Colon (tissue), 2 donors: Measurements from ENCODE around the gene PRRX2.
"Not testable (repeated sequence)": the region's sequence is repeated elsewhere in the genome, so short reads cannot be mapped to it uniquely, and the experiment has no call there.

ENCODE experiments used
- FAIRE-seq: peaks from 2 replicates; lab custom pipeline; 2012; peaks lifted over from hg19 to GRCh38; lab: Jason Lieb, UNC
- donor health status: control.
- donor health status: control.

PRRX2 gene

DNA sequence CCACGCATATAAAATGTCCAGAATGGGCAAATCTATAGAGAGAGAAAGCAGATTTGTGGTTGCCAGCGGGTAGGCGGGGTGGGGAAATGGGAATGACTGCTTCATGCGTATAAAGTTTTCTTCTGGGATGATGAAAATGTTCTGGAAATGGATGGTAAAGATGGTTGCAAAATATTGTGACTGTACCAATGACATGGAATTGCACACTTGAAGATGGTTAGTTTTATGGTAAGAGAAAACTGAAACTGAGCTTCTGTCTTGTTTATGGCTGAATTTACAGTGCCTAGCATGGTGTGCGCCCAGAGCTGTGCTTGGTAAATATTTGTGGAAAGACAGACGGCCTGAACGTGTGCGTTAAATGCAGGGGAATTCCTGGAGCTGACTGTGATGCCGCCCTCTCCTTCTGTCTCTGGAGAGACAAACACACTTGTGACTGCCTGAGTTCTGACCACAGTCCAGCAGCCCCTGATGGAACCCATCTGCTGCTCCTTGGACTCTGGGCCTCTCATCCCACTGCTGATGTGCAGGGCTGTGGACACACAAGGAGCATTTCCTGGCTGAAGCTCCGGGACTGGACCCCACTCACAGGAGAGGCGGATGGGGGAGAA, 96.0 kb downstream of the PRRX2 start:
- FAIRE-seq: no peak

DNA sequence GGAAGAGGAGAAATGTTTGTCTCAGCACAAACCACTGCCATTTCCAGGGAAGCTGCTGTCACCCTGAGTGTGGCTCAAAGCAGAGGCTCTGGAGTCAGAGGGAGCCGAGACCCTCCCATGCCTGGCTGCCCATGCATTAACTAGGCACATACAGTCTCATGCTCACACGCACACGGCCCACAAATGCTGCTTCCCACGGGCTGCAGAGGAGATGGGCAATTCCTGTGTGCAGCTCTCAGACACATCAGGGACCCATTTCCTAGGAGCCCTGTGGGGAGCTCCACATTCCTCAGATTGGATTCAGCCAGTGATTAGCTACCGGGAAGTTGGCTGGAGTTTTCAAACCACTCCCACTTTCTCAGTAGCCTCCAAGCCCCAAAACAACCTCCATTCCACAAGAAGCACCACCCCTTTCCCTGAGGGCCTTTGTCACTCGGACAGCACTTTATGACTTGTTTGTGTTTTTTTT, 96.5 kb downstream of the PRRX2 start:
- no peak for FAIRE-seq

DNA sequence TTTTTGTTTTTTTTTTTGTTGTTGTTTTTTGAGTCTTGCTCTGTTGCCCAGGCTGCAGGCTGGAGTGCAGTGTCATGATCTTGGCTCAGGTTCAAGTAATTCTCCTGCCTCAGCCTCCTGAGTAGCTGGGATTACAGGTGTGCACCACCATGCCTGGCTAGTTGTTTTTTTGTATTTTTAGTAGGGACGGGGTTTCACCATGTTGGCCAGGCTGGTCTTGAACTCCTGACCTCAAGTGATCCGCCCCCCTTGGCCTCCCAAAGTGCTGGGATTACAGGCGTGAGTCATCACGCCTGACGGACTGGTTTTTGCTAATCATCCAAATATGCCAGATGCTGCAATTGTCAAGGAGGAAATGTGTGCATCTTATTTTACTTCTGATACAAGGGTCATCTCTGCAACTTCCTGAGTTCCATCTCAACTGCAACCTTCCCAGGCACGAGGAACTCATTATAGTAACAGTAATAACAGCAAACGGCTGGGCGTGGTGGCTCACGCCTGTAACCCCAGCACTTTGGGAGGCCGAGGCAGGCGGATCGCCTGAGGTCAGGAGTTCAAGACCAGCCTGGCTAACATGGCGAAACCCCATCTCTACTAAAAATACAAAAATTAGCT, 97.0 kb downstream of the PRRX2 start:
- not testable (repeated sequence) for FAIRE-seq

DNA sequence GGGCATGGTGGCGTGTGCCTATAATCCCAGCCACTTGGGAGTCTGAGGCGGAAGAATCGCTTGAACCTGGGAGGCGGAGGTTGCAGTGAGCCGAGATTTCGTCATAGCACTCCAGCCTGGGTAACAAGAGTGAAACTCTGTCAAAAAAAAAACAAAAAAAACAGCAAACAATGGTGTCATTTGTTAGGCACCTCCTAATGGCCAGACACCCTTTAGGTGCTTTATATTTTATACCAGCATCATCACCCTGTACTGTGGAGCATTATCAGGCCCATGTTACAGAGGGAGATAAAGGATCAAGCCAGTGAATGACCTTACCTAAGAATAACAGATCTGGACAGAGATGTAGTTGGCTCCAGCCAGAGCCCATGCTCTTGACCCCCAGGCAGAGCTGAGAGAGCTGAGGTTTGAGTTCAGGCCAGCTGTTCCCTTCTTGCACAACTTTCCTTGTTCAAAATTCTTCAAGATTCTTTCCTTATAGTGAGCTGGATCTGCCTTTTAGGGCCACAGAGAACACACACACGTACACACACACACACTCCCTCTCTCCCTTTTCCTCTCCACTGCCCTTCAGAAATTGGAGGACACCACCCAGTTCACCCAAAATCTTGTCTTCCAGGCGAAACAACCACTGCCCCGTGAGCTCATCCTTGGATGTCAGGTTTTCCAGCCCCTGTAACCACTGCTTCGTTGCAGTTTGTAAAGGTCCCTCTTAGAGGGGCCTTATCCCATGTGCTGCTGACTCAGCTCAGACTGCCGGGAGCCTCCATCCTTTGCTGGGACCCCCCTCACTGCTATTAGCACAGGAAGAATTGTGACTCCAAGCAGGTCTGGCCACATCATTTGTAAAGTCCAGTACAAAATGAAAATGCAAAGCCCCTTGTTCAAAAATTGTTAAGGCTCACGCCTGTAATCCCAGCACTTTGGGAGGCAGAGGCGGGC, 97.8 kb downstream of the PRRX2 start:
- no peak for FAIRE-seq

DNA sequence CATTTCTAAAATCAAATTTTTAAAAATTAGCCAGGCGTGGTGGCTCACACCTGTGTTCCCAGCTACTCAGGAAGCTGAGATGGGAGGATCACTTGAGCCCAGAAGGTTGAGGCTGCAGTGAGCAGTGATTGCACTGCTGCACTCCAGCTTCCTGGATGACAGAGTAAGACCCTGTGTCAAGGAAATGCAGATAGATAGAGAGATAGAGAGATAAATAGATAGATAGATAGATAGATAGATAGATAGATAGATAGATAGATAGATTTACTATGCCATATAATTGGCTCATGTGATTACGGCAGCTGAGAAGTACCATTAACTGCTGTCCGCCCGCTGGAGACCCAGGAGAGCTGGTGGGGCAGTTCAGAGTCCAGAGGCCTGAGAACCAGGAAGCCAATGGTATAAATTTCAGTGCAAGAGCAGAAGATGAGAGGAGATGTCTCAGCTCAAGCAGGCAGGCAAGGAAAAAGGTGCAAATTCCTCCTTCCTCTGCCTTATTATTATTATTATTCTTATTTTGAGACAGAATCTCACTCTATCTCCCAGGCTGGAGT, 100.4 kb downstream of the PRRX2 start:
- FAIRE-seq: no peak

DNA sequence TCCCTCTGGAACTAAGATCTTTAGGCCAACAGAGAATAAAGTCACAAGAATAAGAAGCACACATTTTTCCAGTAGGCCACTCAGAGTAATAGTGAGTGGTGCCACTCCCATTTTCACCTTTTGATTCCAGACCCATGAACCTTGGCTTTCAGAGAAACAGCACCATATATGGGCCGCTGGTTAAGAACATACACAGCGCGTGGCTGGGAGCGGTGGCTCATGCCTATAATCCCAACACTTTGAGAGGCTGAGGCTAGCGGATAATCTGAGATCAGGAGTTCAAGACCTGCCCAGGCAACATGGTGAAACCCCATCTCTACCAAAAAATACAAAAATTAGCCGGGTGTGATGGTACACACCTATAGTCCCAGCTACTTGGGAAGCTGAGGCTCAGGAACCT, 103.0 kb downstream of the PRRX2 start:
- no peak for FAIRE-seq

DNA sequence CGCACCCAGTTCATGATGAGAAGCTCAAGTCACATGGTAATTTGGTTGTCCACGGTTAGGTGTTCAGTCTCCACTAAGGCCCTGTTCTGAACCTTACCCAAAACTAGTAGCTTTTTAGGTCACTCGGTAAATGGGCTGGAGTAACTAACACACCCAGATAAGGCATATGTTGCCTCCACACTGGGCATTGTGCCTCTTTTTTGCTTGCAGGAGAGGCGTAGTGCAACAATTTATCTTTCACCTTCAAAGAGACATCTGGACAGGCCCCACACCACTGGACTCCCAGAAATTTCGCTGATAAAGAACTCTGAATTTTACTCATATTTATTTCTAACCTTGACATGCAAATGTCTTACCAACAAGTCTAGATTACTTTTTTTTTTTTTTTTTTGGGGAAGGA, 104.2 kb downstream of the PRRX2 start:
- no peak for FAIRE-seq

DNA sequence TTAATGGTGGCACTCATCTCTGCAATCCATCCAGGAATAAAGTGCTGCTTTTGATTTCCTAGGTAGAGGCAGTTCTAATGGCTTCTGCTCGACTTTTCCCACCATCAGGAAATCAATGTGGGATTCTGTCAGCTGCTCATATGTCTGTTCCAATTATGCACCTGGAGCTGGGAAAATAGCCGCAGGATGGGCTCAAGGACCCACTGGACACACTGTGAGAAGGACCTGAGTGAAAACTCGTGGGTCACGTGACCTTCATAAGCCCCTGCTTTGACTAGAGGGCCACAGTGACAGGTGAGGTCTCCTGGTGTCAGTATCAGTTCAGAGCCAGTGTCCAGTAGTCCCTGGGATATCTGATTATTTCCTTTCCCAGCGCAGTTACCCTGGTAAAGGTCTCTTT, 105.3 kb downstream of the PRRX2 start:
- no peak for FAIRE-seq
